Chondrocyte (in vitro differentiated cells): ENCODE results near the gene EXOSC6. TPM values are rescaled to one million over a fixed set of nuclear protein-coding genes. Genes with fewer than 3 reads are reported as not detected.

Source experiments
- DNase-seq: peaks from one replicate; pipeline ENCODE4 v3.0.0; 2021; ENCODE audit warnings: mixed read lengths, low spot score
- H3K27ac Mint-ChIP-seq: one replicate; pipeline ENCODE4 v1.8.0; 2021; ENCODE audit warnings: mild to moderate bottlenecking, moderate library complexity, mixed read lengths; ENCODE audit not compliant: unreplicated experiment
- H3K27me3 Mint-ChIP-seq: 2 replicates; pipeline ENCODE4 v1.8.0; 2021; ENCODE audit warnings: low read depth, mixed read lengths
- H3K36me3 Mint-ChIP-seq: 2 replicates; pipeline ENCODE4 v1.8.0; 2021; ENCODE audit warnings: low read depth, mixed read lengths
- H3K4me1 Mint-ChIP-seq: 2 replicates; pipeline ENCODE4 v1.8.0; 2021; ENCODE audit warnings: low read depth, mild to moderate bottlenecking, mixed read lengths
- H3K4me3 Mint-ChIP-seq: one replicate; pipeline ENCODE4 v1.8.0; 2021; ENCODE audit warnings: mild to moderate bottlenecking, moderate library complexity, mixed read lengths; ENCODE audit not compliant: unreplicated experiment
- H3K9me3 Mint-ChIP-seq: 2 replicates; pipeline ENCODE4 v1.8.0; 2021; ENCODE audit warnings: low read depth, mixed read lengths
- CTCF ChIP-seq: fragments of 200-600 bp; sonication (generic); IDR thresholded peaks from 2 replicates; pipeline ENCODE4 v1.5.0; 2021; ENCODE audit warnings: antibody characterized with exemption, mild to moderate bottlenecking, moderate library complexity
- long read RNA-seq: library from polyadenylated mRNA; stranded (forward); transcript quantifications from one replicate; pipeline ENCODE4 v2.0.0, GENCODE V29; 2021
- total RNA-seq: library from RNA; stranded (reverse); gene quantifications from 3 replicates; pipeline ENCODE4 v1.2.1, GENCODE V29; 2021

The EXOSC6 gene
- 27.4 to 66.6 TPM (median 64.1 TPM) in 3 replicates for total RNA-seq
- long read RNA-seq, full-length matches to known transcripts = 55 of 55 reads
- long read RNA-seq, partial matches to known transcripts = 0 of 55 reads
- long read RNA-seq, other reads (novel, unspliced or antisense) = 0 of 55 reads

DNA sequence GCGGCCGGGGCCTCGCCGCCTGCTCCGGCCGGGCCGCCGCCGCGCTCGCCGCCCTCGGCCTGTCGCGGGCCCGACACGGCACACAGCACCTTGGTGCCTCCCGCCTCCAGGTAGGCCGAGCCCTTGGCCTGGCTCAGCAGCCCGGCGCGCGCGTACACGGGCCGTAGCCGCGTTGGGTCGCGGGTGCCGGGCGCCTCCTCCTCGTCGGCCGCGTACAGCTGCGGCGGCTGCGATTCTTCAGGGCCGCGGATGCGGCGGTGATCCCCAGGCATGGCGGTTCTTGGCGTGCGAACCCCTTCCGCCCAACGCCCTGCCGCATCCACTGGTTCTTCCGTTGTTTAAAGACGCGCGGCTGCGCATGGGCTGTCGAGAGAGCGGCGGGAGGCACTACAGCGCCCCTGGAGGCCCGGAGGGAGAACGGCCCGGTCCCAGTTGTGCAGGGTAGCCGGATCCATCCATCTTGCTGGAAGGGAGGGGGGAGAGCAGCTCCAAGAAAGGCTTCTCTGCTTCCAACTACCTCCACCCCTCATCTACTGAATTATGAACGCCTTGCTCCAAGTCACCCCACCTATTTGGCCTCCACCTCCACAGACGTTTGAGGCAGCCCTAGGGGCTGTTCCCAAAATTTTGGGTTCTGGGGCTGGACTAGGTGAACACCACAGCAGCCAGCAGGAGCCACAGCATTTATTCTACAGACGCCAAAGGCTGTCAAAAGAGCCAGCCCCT, at the start of gene EXOSC6:
TSS of gene EXOSC6 (minus strand) at position 312 of the 726 bp plus-strand sequence. CDS start at position 272, 40 bp downstream.
- TF ChIP-seq CTCF = peak; percentile 85
- H3K4me1 Mint-ChIP-seq = peaks cover 27% of the 10 kb centered on the region
- peak within 1 kb of the TSS; percentile 87 for H3K27ac Mint-ChIP-seq
- peak within 1 kb of the TSS; percentile 73 for H3K4me3 Mint-ChIP-seq
- peaks cover 22% of the 10 kb centered on the region for H3K36me3 Mint-ChIP-seq
- peak; percentile 97 for DNase-seq
- H3K9me3 Mint-ChIP-seq = no peaks in the 10 kb centered on the region
- H3K27me3 Mint-ChIP-seq = no peaks in the 10 kb centered on the region

DNA sequence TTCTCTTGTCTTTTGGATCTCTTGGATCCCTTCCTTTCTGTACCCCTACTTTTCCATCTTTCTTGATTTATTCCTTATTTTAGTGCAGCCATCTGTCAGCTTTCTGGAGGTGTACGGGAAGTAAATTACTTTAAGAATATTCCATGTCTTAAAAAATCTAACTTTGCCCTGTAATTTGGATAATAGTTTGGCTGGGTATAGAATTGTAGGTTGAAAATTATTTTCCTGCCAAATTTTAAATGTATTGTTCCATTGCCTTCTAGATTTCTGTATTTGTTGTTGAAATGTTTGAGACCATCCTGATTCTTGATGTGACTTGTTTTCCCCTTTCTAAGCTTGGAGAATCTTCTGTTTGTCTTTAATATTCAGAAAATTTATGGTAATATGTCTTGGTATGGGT, 49.4 kb upstream of the EXOSC6 start:
- DNase-seq = no peak
- Mint-ChIP-seq H3K27me3 (no peaks in the 10 kb centered on the region), H3K4me3 (no peak overlapping the region), H3K27ac (no peak overlapping the region), H3K4me1 (peaks cover 27% of the 10 kb centered on the region), H3K9me3 (peaks cover 10% of the 10 kb centered on the region), H3K36me3 (peaks cover 10% of the 10 kb centered on the region)
- no peak for TF ChIP-seq CTCF

- Mint-ChIP-seq H3K4me3 (peak within 1 kb of the TSS; percentile 88), H3K36me3 (peaks cover 10% of the 10 kb centered on the region), H3K27ac (peak within 1 kb of the TSS; percentile 97), H3K9me3 (peaks cover 10% of the 10 kb centered on the region), H3K27me3 (no peaks in the 10 kb centered on the region), H3K4me1 (peaks cover 19% of the 10 kb centered on the region)
- TF ChIP-seq CTCF = peak; percentile 31
- DNase-seq = peak; percentile 52
Observed at GRCh38 chr16:70298988-70299938, 47.5 kb upstream of the EXOSC6 start, which contains the start of gene DDX19B. Gene DDX19B (plus strand): TSS chr16:70299186. CDS start chr16:70299298, 112 bp downstream.

DNA sequence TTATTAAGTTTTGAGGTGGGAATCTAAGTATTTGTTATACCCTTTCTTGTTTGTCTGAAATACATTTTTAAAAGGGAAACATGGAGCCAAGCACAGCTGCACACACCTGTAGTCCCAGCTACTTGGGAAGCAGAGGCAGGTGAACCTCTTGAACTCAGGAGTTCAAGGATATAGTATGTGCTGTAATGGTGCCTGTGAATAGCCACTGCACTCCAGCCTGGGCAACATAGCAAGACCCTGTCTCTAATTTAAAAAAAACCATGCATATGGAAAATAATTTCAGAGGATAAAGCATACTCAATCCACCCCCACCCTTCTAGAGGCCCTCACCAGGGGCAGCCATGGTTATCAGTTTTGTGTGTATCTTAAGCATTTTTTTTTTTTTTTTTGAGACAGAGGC, 43.9 kb upstream of the EXOSC6 start:
- H3K9me3 Mint-ChIP-seq = no peaks in the 10 kb centered on the region
- peaks cover 24% of the 10 kb centered on the region for H3K4me1 Mint-ChIP-seq
- H3K4me3 Mint-ChIP-seq = no peak overlapping the region
- no peak for DNase-seq
- TF ChIP-seq CTCF = no peak
- H3K36me3 Mint-ChIP-seq = no peaks in the 10 kb centered on the region
- H3K27ac Mint-ChIP-seq = no peak overlapping the region
- no peaks in the 10 kb centered on the region for H3K27me3 Mint-ChIP-seq
